ENCODE results near the gene SLC6A9. TPM values are rescaled to one million over a fixed set of nuclear protein-coding genes. Genes with fewer than 3 reads are reported as not detected.

Gene SLC6A9
- total RNA-seq, 2 experiments from 2014 or later = 0.17 TPM; not detected in 1

- Mint-ChIP-seq H3K27me3 (no peaks in the 10 kb centered on the region), H3K9me3 (no peaks in the 10 kb centered on the region), H3K27ac (no peak overlapping the region), H3K4me3 (no peak overlapping the region), H3K36me3 (ENCODE audit: low read depth) (no peaks in the 10 kb centered on the region), H3K4me1 (ENCODE audit: low read depth) (no peaks in the 10 kb centered on the region)
- no peaks in the 10 kb centered on the region for H3K27me3 ChIP-seq (ENCODE audit: control insufficient read depth in 1 of 2, insufficient read depth in 2 of 2, low read length in 2 of 2)
- intact Hi-C loops (cut with DNase I, micrococcal nuclease) = no loop called here
- no peak for ATAC-seq (ENCODE audit: poor library complexity)
- no peaks in the 10 kb centered on the region for H3K9me3 ChIP-seq (ENCODE audit: control insufficient read depth in 1 of 2, insufficient read depth in 1 of 2, low read length in 2 of 2)
- H3K36me3 ChIP-seq (ENCODE audit: insufficient read depth, low read length) = no peaks in the 10 kb centered on the region
- DNase-seq = no peak
- CTCF ChIA-PET = no interaction called here
- no peak overlapping the region for H3K27ac ChIP-seq (ENCODE audit: low read depth in 1 of 2, low read length in 2 of 2)
- H3K4me3 ChIP-seq (ENCODE audit: low read length) = no peak overlapping the region
- H3K4me1 ChIP-seq (ENCODE audit: insufficient read depth, low read length) = no peaks in the 10 kb centered on the region
- POLR2A ChIA-PET = no interaction called here
- TF ChIP-seq CTCF (IDR thresholded peaks at IDR 0.05) = no peak
Observed at GRCh38 chr1:44021156-44021555, 10.1 kb downstream of the SLC6A9 start.

- DNase-seq (no peak), ATAC-seq (ENCODE audit: poor library complexity) (no peak)
- H3K36me3 ChIP-seq (ENCODE audit: insufficient read depth, low read length) = no peaks in the 10 kb centered on the region
- H3K27ac ChIP-seq (ENCODE audit: low read depth in 1 of 2, low read length in 2 of 2) = no peak overlapping the region
- H3K4me1 Mint-ChIP-seq (ENCODE audit: low read depth) = no peaks in the 10 kb centered on the region
- ChIA-PET POLR2A (interaction anchor here (1.1 kb wide), 1 partner anchor 10 kb away, joined by 3 read pairs; no protein-coding TSS in a partner anchor), CTCF (no interaction called here)
- intact Hi-C loops (cut with DNase I, micrococcal nuclease) = no loop called here
- no peaks in the 10 kb centered on the region for H3K27me3 ChIP-seq (ENCODE audit: control insufficient read depth in 1 of 2, insufficient read depth in 2 of 2, low read length in 2 of 2)
- no peak for TF ChIP-seq CTCF (IDR thresholded peaks at IDR 0.05)
- H3K9me3 ChIP-seq (ENCODE audit: control insufficient read depth in 1 of 2, insufficient read depth in 1 of 2, low read length in 2 of 2) = no peaks in the 10 kb centered on the region
- no peaks in the 10 kb centered on the region for H3K4me1 ChIP-seq (ENCODE audit: insufficient read depth, low read length)
- no peaks in the 10 kb centered on the region for H3K9me3 Mint-ChIP-seq
- no peaks in the 10 kb centered on the region for H3K27me3 Mint-ChIP-seq
- H3K36me3 Mint-ChIP-seq (ENCODE audit: low read depth) = no peaks in the 10 kb centered on the region
- no peak overlapping the region for H3K27ac Mint-ChIP-seq
- H3K4me3 ChIP-seq (ENCODE audit: low read length) = no peak overlapping the region
- no peak overlapping the region for H3K4me3 Mint-ChIP-seq
Observed at GRCh38 chr1:44020464-44020863, 10.8 kb downstream of the SLC6A9 start.

- H3K27me3 ChIP-seq (ENCODE audit: control insufficient read depth in 1 of 2, insufficient read depth in 2 of 2, low read length in 2 of 2) = no peaks in the 10 kb centered on the region
- H3K4me3 ChIP-seq (ENCODE audit: low read length) = no peak overlapping the region
- Mint-ChIP-seq H3K27me3 (no peaks in the 10 kb centered on the region), H3K4me1 (ENCODE audit: low read depth) (no peaks in the 10 kb centered on the region), H3K27ac (no peak overlapping the region), H3K9me3 (no peaks in the 10 kb centered on the region), H3K36me3 (ENCODE audit: low read depth) (no peaks in the 10 kb centered on the region), H3K4me3 (no peak overlapping the region)
- H3K4me1 ChIP-seq (ENCODE audit: insufficient read depth, low read length) = no peaks in the 10 kb centered on the region
- DNase-seq (no peak), ATAC-seq (ENCODE audit: poor library complexity) (no peak)
- no peaks in the 10 kb centered on the region for H3K9me3 ChIP-seq (ENCODE audit: control insufficient read depth in 1 of 2, insufficient read depth in 1 of 2, low read length in 2 of 2)
- ChIA-PET CTCF (no interaction called here), POLR2A (interaction anchor here (1.1 kb wide), 1 partner anchor 11 kb away, joined by 3 read pairs; no protein-coding TSS in a partner anchor)
- no peaks in the 10 kb centered on the region for H3K36me3 ChIP-seq (ENCODE audit: insufficient read depth, low read length)
- H3K27ac ChIP-seq (ENCODE audit: low read depth in 1 of 2, low read length in 2 of 2) = no peak overlapping the region
- TF ChIP-seq CTCF (IDR thresholded peaks at IDR 0.05) = no peak
- intact Hi-C loops (cut with DNase I, micrococcal nuclease) = no loop called here
Observed at GRCh38 chr1:44019466-44019948, 11.8 kb downstream of the SLC6A9 start.

All from CD4-positive, alpha-beta T cell (primary cell).